Ishikawa (cell line): ENCODE measurements around the gene RASL11B.

Experiments used
- CEBPB ChIP-seq: IDR thresholded peaks from 2 replicates; pipeline ENCODE4 v1.6.1; 2012
- CREB1 ChIP-seq: IDR thresholded peaks from 2 replicates; pipeline ENCODE4 v1.6.1; 2012; ENCODE audit warnings: low read depth
- EGR1 ChIP-seq: IDR thresholded peaks from 2 replicates; pipeline ENCODE4 v1.6.1; 2012
- EP300 ChIP-seq: IDR thresholded peaks from 2 replicates; pipeline ENCODE4 v1.6.1; 2012; ENCODE audit warnings: borderline replicate concordance
- FOXM1 ChIP-seq: IDR thresholded peaks from 2 replicates; pipeline ENCODE4 v1.6.1; 2012; ENCODE audit warnings: low read depth, borderline replicate concordance
- MAX ChIP-seq: IDR thresholded peaks from 2 replicates; pipeline ENCODE4 v1.6.1; 2012
- NFIC ChIP-seq: IDR thresholded peaks from 2 replicates; pipeline ENCODE4 v1.6.1; 2012
- RAD21 ChIP-seq: IDR thresholded peaks from 2 replicates; pipeline ENCODE4 v1.6.1; 2012; ENCODE audit warnings: low read depth
- REST ChIP-seq: IDR thresholded peaks from 2 replicates; pipeline ENCODE4 v1.6.1; 2012; ENCODE audit warnings: low read depth, mild to moderate bottlenecking
- TAF1 ChIP-seq: IDR thresholded peaks from 2 replicates; pipeline ENCODE4 v1.6.1; 2012; ENCODE audit warnings: low read depth, mild to moderate bottlenecking
- TCF12 ChIP-seq: IDR thresholded peaks from 2 replicates; pipeline ENCODE4 v1.6.1; 2012; ENCODE audit warnings: low read depth
- TEAD4 ChIP-seq: IDR thresholded peaks from 2 replicates; pipeline ENCODE4 v1.6.1; 2012
- USF1 ChIP-seq: IDR thresholded peaks from 2 replicates; pipeline ENCODE4 v1.6.1; 2012
- YY1 ChIP-seq: IDR thresholded peaks from 2 replicates; pipeline ENCODE4 v1.6.1; 2012; ENCODE audit warnings: low read depth
- ZBTB7A ChIP-seq: IDR thresholded peaks from 2 replicates; pipeline ENCODE4 v1.6.1; 2012; ENCODE audit warnings: low read depth

The RASL11B gene

GRCh38 chr4:52869656-52870055 lies 7.5 kb downstream of the RASL11B start:
- TF ChIP-seq MAX (no peak), USF1 (no peak), TCF12 (no peak), EGR1 (no peak), TAF1 (no peak), EP300 (no peak), CEBPB (no peak), FOXM1 (no peak)

GRCh38 chr4:52870225-52870624 lies 8.1 kb downstream of the RASL11B start:
- TF ChIP-seq CEBPB, result no peak
- no peak for TF ChIP-seq REST
- no peak for TF ChIP-seq EGR1
- TF ChIP-seq TEAD4, result no peak
- TF ChIP-seq EP300, result no peak
- no peak for TF ChIP-seq TCF12
- no peak for TF ChIP-seq YY1
- TF ChIP-seq ZBTB7A, result no peak
- no peak for TF ChIP-seq RAD21
- TF ChIP-seq FOXM1, result no peak
- TF ChIP-seq MAX, result no peak
- TF ChIP-seq USF1, result no peak
- no peak for TF ChIP-seq CREB1
- no peak for TF ChIP-seq TAF1
- no peak for TF ChIP-seq NFIC

- TF ChIP-seq YY1 (no peak), TEAD4 (no peak), CEBPB (no peak), NFIC (no peak), EGR1 (no peak), REST (no peak), USF1 (no peak), MAX (no peak), EP300 (no peak), ZBTB7A (no peak), FOXM1 (no peak), TCF12 (no peak), RAD21 (no peak)
Measured at GRCh38 chr4:52873191-52873590, 11.1 kb downstream of the RASL11B start.

- 0 out of 2 replicates have a peak, but pooled peaks have one; percentile 26 for TF ChIP-seq EP300
- peak; percentile 33; the same call in 1 of the 2 replicates for TF ChIP-seq TCF12
- TF ChIP-seq FOXM1, result no peak
- peak; percentile 64 for TF ChIP-seq CEBPB
- TF ChIP-seq TEAD4, result peak; percentile 88
Measured at GRCh38 chr4:52873861-52874343, 11.8 kb downstream of the RASL11B start.

- TF ChIP-seq TAF1, result no peak
- no peak for TF ChIP-seq TCF12
- no peak for TF ChIP-seq TEAD4
- TF ChIP-seq EP300, result no peak
- TF ChIP-seq ZBTB7A, result no peak
- no peak for TF ChIP-seq FOXM1
- no peak for TF ChIP-seq NFIC
- no peak for TF ChIP-seq EGR1
- no peak for TF ChIP-seq MAX
- no peak for TF ChIP-seq REST
- no peak for TF ChIP-seq CREB1
- no peak for TF ChIP-seq CEBPB
- TF ChIP-seq USF1, result no peak
Measured at GRCh38 chr4:52874948-52875347, 12.8 kb downstream of the RASL11B start.
